HL-60 (cell line): ENCODE data around the gene EDARADD.

Source experiments
- CTCF ChIP-seq: IDR thresholded peaks from one replicate; pipeline ENCODE4 v1.5.1; 2011; ENCODE audit warnings: low read length, control low read depth, inconsistent platforms; ENCODE audit not compliant: insufficient read depth
- GABPA ChIP-seq: IDR thresholded peaks from 2 replicates; pipeline ENCODE4 v1.6.1; 2012; ENCODE audit warnings: low read depth
- POLR2AphosphoS5 ChIP-seq: IDR thresholded peaks from 2 replicates; pipeline ENCODE4 v1.6.1; 2012; ENCODE audit warnings: low read depth

- no peak for TF ChIP-seq CTCF
- no peak for TF ChIP-seq GABPA
- no peak for TF ChIP-seq POLR2AphosphoS5
Observed at GRCh38 chr1:236421022-236421421, 26.9 kb downstream of the EDARADD start.
